ENCODE results near the gene PTGDS. TPM values are rescaled to one million over a fixed set of nuclear protein-coding genes. Genes with fewer than 3 reads are reported as not detected.

PTGDS gene
- total RNA-seq, 1 donor = 32.8 TPM

DNA sequence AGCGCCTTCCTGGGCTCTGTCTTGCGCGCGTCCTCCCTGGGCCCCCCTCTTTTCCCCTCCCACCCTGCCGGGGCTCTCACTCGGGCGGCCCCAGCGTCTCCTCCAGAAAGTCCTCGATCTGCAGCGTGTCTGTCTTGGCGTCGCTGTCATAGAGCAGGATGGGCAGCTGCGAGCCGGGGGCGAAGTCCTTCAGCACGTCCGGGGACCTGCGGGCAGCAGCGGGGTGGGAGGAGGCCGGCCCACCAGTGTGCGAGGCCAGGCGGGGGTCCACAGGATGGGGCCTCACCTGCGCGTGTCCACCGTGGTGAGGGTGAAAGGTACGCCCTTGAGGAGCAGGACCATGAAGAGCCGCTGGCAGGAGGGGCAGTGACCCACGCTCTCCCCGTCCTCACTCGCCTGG, 18.1 kb downstream of the PTGDS start:
- H3K4me3 ChIP-seq (ENCODE audit: low read depth, low read length) = peak overlapping the region; percentile 28
- peak; percentile 10 for DNase-seq (ENCODE audit: low read depth)
- no peak for TF ChIP-seq CTCF (IDR thresholded peaks at IDR 0.05; ENCODE audit: insufficient read depth, low read length)

DNA sequence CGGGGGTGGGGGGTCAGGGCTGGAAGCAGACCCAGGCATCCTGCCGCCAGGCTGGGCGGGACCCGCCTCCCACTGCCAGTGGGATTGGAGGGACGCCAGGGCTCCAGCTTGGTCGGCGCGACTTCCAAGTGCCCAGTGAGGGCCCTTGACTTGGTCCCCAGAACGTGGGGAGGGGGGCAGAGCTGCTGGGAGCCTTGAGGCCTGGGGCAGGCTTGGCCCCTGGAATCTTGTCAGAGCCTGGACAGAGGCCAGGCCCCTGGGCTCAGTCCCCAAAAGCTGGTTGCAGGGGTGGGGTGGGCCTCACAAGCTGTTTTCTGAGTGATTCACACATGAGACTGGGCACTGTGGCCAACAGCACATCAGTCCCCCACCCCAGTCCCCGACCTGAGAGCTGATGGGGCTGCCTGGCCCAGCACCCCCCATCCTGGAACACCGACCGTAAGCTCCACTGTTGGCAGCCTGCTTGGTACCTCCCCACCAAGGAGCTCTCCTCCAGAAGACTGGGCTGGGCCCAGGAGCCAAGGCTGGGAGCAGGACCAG, 18.5 kb downstream of the PTGDS start:
- DNase-seq (ENCODE audit: low read depth) = peak; percentile 81
- H3K4me3 ChIP-seq (ENCODE audit: low read depth, low read length) = peak overlapping the region; percentile 40
- no peak for TF ChIP-seq CTCF (IDR thresholded peaks at IDR 0.05; ENCODE audit: insufficient read depth, low read length)

DNA sequence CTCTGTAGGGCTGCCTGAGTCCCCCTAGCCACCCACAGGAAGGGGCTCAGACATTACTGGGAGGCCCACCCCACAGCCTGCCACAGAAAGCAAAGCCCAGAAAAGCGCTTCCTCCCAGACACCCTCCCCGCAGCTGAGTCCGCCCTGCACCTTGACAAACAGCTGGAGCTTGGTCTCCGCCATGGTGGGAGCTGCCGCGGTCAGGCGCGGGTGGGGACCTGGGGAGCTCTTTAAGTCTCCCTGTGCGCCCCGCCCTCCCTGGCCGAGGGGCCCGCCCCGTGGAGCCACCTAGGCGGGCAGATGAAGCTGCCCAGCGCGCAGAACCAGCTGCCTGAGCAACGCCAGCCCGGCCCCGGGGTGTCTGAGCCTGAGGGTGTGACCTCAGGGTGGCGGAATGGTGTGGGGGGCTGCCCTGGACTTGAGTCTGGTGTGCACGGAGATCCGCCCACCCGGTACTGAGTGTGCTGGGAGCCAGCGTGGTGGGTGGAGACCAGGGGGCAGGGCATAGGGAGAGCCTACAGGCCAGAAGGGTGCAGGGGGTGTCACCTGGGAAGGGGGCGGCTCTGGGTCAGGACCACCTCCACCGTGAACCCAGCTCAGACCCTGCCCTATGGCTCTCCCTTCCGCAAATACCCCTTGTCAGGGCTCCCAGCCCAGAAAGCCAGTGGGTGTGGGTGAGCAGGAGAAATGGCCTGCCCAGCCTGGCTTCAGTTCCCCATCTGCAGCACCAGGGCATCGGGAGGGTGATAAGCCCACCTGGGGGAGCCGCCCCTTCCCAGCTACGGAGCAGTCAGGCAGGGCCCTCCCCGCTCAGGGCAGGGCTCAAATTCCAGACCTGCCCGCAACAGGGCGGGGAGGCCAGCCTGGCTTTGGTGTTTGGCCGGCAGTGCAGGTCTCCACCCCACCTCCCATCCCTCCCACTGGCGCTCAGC, 19.3 kb downstream of the PTGDS start, which contains the start of gene CLIC3:
Gene CLIC3, minus strand, starts transcription at position 208 of the 932 bp plus-strand sequence. Its CDS starts 25 bp downstream, at position 183.
- no peak for TF ChIP-seq CTCF (IDR thresholded peaks at IDR 0.05; ENCODE audit: insufficient read depth, low read length)
- DNase-seq (ENCODE audit: low read depth) = peak; percentile 52
- peak within 1 kb of the TSS; percentile 40 for H3K4me3 ChIP-seq (ENCODE audit: low read depth, low read length)

DNA sequence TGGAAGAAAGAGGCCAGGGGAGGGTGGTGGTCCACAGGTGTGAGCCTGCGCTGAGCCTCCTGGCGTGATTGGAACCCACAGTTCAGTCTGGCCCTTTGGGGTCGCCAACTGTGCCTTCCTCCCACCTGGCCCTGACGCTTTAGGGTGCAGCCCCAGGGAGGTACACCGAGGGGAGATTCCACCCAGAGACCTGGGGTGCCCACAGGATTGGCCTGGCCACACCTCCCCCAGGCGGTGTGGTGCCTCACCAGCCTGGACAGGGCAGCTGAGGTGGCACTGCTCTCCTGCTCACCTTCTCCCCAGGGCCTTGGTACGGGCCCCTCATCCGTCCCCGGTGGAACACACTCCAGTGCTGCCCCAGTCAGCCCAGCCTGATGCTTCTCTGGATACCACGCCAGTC, 20.1 kb downstream of the PTGDS start:
- TF ChIP-seq CTCF (IDR thresholded peaks at IDR 0.05; ENCODE audit: insufficient read depth, low read length) = no peak

DNA sequence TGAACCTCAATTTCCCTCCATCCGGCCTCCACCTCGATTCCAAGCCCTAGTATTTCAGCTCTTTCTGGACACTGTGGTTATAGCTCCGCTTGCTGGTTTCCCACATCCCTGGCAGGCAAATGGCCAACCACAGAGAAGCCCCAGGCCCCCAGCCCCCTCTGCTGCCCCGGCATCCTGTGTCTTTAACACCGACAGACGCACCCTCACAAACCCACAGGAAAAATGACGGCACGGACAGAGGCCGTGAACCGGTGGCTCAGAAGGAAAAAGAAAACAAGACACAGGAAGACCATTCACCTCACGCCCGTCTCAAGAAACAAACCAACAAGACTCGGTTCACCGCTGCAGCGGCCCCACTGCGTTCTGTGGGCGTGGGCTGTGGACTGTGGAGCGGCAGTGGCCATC, 20.5 kb downstream of the PTGDS start:
- no peak for DNase-seq (ENCODE audit: low read depth)
- H3K4me3 ChIP-seq (ENCODE audit: low read depth, low read length) = no peak overlapping the region
- no peak for TF ChIP-seq CTCF (IDR thresholded peaks at IDR 0.05; ENCODE audit: insufficient read depth, low read length)

More for the DNA sequence above, 20.1 kb downstream of the PTGDS start:
- no peak for DNase-seq (ENCODE audit: low read depth)
- no peak overlapping the region for H3K4me3 ChIP-seq (ENCODE audit: low read depth, low read length)

DNA sequence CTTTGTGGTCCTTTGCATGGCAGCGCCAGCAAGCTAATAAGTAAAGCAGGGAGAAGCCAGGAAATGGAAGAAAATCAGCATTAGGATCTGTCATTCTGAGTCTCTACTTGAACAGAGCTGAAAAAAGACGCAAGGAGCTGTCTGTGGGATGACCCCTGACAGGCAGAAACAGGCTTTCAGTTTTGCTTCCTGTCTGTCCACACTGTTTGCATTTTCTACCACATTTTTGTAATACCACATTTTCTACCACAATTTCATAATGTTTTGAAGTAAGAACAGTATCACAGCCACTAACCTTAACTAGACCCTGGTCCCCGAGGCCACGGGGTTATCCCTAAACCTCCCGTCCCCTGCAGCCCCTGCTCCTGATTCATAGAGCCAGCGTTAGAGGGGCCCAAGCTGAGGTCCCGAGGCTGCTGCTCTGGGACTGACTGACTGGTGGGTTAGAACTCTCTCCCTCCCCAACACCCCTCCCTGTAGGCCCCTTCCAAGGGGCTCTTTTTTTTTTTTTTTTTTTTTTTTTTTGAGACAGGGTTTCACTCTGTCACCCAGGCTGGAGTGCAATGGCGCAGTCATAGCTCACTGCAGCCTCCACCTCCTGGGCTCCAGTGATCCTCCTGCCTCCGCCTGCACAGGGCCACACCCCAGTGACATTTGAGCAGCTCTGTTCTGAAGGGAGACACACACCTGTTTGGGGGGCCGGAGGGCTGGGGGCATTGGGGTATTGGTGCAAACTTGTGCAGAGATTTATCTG, 23.1 kb downstream of the PTGDS start:
- peak; percentile 39 for DNase-seq (ENCODE audit: low read depth)
- no peak for TF ChIP-seq CTCF (IDR thresholded peaks at IDR 0.05; ENCODE audit: insufficient read depth, low read length)

More for the DNA sequence above, 23.1 kb downstream of the PTGDS start:
- H3K4me3 ChIP-seq (ENCODE audit: low read depth, low read length) = no peak overlapping the region
